Skeletal muscle tissue (tissue), 4 donors: ENCODE data around the gene PRKN. TPM values are rescaled to one million over a fixed set of nuclear protein-coding genes. Genes with fewer than 3 reads are reported as not detected.

Experiments
- H3K27ac ChIP-seq: one replicate; pipeline ENCODE4 v1.7.0; 2013; ENCODE audit warnings: mild to moderate bottlenecking, low read depth, low read length, inconsistent platforms
- H3K27me3 ChIP-seq, 3 donors: one replicate each; pipeline ENCODE4 v1.7.0; 2013; ENCODE audit warnings: low read length in 3 of 3; ENCODE audit not compliant: control insufficient read depth in 3 of 3, insufficient read depth in 3 of 3
- H3K36me3 ChIP-seq, 3 donors: one replicate each; pipeline ENCODE4 v1.7.0; 2013; ENCODE audit warnings: low read length in 3 of 3; ENCODE audit not compliant: control insufficient read depth in 3 of 3, insufficient read depth in 3 of 3
- H3K4me1 ChIP-seq, 3 donors: one replicate each; pipeline ENCODE4 v1.7.0; 2013; ENCODE audit warnings: low read length in 3 of 3, mild to moderate bottlenecking in 3 of 3; ENCODE audit not compliant: control insufficient read depth in 3 of 3, insufficient read depth in 3 of 3
- H3K4me3 ChIP-seq, 3 donors: one replicate each; pipeline ENCODE4 v1.7.0; 2013; ENCODE audit warnings: low read length in 3 of 3
- H3K9ac ChIP-seq, 3 donors: one replicate each; pipeline ENCODE4 v1.7.0; 2013; ENCODE audit warnings: low read length in 3 of 3, mild to moderate bottlenecking in 3 of 3, moderate library complexity in 2 of 3, low read depth in 1 of 3
- H3K9me3 ChIP-seq, 3 donors: one replicate each; pipeline ENCODE4 v1.7.0; 2013; ENCODE audit warnings: low read length in 3 of 3; ENCODE audit not compliant: control insufficient read depth in 3 of 3
- total RNA-seq: library from RNA; depleted of rRNA; stranded (reverse); fragments of >200 nt; gene quantifications from one replicate; pipeline ENCODE4 v1.2.3, GENCODE V29; 2014
- donor health status: Osteomylitis.

The PRKN gene
- total RNA-seq, 1 donor from 2014 or later = 16.7 TPM

GRCh38 chr6:162267126-162267525 is 460.4 kb downstream of the PRKN start:
- H3K4me3 ChIP-seq = no peak overlapping the region
- peaks cover 0 to 2% (median 0%) of the 10 kb centered on the region in 3 donors for H3K36me3 ChIP-seq
- H3K9ac ChIP-seq = no peak overlapping the region
- no peaks in the 10 kb centered on the region for H3K4me1 ChIP-seq
- H3K27me3 ChIP-seq = no peaks in the 10 kb centered on the region
- H3K9me3 ChIP-seq = no peaks in the 10 kb centered on the region
- no peak overlapping the region for H3K27ac ChIP-seq

DNA sequence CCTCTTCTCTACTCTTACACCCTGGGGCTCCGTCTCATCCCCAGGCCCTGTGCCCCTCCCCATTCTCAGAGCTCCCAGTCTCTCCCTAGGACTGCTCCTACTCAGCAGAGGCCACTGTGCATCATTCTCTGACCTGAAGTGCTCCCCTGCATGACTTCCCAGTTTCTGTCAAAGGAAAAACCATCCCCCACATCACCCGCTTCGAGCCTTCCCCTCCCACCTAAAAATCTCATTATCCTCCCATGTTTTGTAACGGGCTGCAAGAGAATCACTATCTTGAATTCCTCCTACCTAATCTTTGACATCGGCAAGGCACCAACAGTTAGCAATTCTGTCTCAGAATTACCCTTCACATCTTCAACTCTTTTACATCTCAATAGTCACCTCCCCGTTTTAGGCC is 463.0 kb downstream of the PRKN start:
- no peak overlapping the region for H3K9ac ChIP-seq
- H3K4me1 ChIP-seq = no peaks in the 10 kb centered on the region
- H3K27ac ChIP-seq = no peak overlapping the region
- no peaks in the 10 kb centered on the region for H3K9me3 ChIP-seq
- H3K27me3 ChIP-seq = no peaks in the 10 kb centered on the region
- H3K4me3 ChIP-seq = no peak overlapping the region
- peaks cover 0 to 2% (median 0%) of the 10 kb centered on the region in 3 donors for H3K36me3 ChIP-seq

DNA sequence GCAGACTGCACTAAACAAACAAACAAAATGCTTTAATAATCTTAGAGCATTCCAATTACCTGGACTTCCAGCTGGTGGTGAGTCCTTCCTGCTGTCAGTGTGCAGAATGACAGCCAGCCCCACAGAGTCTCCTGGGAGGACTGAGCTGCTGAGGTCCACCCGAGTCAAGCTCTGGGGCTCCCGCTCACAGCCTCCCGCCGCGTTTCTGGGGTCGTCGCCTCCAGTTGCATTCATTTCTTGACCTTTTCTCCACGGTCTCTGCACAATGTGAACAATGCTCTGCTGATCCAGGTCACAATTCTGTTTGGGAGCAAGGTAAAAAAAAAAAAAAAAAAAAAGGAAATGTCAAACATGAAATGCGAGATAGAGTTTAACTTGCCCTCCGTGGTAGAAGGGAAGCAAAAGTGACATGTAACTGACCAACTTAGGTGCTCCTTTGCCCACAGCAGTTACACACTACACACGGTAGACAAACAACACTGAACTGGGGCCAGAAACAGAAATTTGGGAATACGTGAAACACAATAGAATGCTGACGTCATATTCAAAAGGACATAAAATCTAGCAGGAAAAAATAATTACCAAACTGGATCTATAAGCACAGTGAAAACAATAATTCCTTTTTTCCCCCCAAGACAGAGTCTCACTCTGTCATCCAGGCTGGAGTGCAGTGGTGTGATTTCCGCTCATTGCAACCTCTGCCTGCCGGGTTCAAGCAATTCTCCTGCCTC is 464.9 kb downstream of the PRKN start:
- Histone ChIP-seq H3K27me3 (no peaks in the 10 kb centered on the region), H3K27ac (no peak overlapping the region), H3K4me1 (no peaks in the 10 kb centered on the region), H3K9ac (no peak overlapping the region), H3K4me3 (no peak overlapping the region), H3K36me3 (peaks cover 0 to 2% (median 0%) of the 10 kb centered on the region in 3 donors), H3K9me3 (no peaks in the 10 kb centered on the region)

DNA sequence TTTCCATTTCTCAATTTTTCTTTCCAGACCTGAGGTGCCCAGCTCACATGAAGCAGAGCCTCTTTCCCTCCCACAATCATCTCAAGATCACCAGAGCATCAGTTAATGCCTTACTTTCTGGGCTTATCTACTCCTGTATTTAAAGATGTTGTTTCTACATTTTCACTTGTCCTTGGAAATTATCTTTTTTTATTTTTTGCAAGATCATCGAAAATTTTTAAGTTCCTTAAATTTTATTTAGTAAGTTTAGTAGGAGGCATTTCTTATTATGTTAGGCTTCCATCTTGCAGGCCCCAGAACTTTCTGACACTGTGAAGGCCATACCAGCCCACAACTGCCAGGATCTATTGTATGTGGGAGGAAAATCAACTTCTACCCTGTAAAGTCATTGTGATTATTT is 466.0 kb downstream of the PRKN start:
- peaks cover 0 to 2% (median 0%) of the 10 kb centered on the region in 3 donors for H3K36me3 ChIP-seq
- no peak overlapping the region for H3K4me3 ChIP-seq
- H3K27ac ChIP-seq = no peak overlapping the region
- H3K9ac ChIP-seq = no peak overlapping the region
- H3K4me1 ChIP-seq = no peaks in the 10 kb centered on the region
- no peaks in the 10 kb centered on the region for H3K9me3 ChIP-seq
- H3K27me3 ChIP-seq = no peaks in the 10 kb centered on the region

DNA sequence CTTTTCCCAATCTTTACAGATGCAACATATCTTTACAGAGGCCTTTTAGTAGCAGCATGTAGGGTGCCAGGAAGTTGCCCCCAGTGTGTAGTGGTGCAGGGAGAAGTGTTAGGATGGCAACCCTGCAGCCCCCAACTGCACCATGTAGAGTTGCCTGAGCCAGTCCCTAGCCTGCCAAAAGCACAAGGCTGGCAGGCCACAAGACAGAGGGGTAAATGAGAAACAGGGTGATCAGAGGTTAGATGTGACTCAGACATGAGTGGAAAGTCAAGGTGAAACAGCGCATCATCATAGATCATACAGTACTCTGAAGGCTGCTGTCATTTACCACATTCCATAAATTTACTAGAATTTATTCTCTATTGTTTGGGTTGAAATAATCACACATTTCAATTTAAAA is 467.5 kb downstream of the PRKN start:
- H3K9ac ChIP-seq = no peak overlapping the region
- peaks cover 0 to 2% (median 0%) of the 10 kb centered on the region in 3 donors for H3K36me3 ChIP-seq
- H3K4me3 ChIP-seq = no peak overlapping the region
- H3K27ac ChIP-seq = no peak overlapping the region
- H3K4me1 ChIP-seq = no peaks in the 10 kb centered on the region
- H3K9me3 ChIP-seq = no peaks in the 10 kb centered on the region
- no peaks in the 10 kb centered on the region for H3K27me3 ChIP-seq

- Histone ChIP-seq H3K27ac (no peak overlapping the region), H3K27me3 (no peaks in the 10 kb centered on the region)
Observed at GRCh38 chr6:162258647-162259046, 468.9 kb downstream of the PRKN start.

GRCh38 chr6:162256361-162256760 is 471.2 kb downstream of the PRKN start:
- Histone ChIP-seq H3K36me3 (no peaks in the 10 kb centered on the region), H3K27me3 (no peaks in the 10 kb centered on the region), H3K4me3 (no peak overlapping the region), H3K27ac (no peak overlapping the region), H3K9ac (no peak overlapping the region), H3K9me3 (no peaks in the 10 kb centered on the region), H3K4me1 (no peaks in the 10 kb centered on the region)

More at GRCh38 chr6:162258647-162259046, 468.9 kb downstream of the PRKN start:
- H3K9ac ChIP-seq = no peak overlapping the region
- peaks cover 0 to 2% (median 0%) of the 10 kb centered on the region in 3 donors for H3K36me3 ChIP-seq
- H3K9me3 ChIP-seq = no peaks in the 10 kb centered on the region
- H3K4me1 ChIP-seq = no peaks in the 10 kb centered on the region
- no peak overlapping the region for H3K4me3 ChIP-seq

DNA sequence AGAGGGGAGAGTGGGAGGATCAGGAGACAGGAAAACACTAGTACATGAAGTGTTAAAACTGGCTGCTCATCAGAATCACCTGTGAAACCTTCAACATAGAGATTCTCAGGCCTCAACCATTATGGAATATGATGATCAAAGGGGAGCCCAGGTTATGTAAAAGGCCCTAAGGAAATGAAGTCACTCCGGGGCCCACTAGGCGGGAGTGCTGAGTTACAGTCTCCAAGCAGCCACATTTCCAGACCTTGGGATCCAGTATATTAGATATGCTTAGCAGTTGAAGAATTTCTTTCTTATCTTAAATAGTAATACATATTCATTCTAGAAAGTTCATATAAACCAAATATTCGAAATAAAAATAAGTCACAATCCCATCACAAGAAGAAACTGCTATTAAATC is 476.3 kb downstream of the PRKN start:
- H3K36me3 ChIP-seq = no peaks in the 10 kb centered on the region
- H3K9ac ChIP-seq = no peak overlapping the region
- H3K27ac ChIP-seq = no peak overlapping the region
- no peaks in the 10 kb centered on the region for H3K27me3 ChIP-seq
- no peaks in the 10 kb centered on the region for H3K4me1 ChIP-seq
- H3K4me3 ChIP-seq = no peak overlapping the region
- no peaks in the 10 kb centered on the region for H3K9me3 ChIP-seq

DNA sequence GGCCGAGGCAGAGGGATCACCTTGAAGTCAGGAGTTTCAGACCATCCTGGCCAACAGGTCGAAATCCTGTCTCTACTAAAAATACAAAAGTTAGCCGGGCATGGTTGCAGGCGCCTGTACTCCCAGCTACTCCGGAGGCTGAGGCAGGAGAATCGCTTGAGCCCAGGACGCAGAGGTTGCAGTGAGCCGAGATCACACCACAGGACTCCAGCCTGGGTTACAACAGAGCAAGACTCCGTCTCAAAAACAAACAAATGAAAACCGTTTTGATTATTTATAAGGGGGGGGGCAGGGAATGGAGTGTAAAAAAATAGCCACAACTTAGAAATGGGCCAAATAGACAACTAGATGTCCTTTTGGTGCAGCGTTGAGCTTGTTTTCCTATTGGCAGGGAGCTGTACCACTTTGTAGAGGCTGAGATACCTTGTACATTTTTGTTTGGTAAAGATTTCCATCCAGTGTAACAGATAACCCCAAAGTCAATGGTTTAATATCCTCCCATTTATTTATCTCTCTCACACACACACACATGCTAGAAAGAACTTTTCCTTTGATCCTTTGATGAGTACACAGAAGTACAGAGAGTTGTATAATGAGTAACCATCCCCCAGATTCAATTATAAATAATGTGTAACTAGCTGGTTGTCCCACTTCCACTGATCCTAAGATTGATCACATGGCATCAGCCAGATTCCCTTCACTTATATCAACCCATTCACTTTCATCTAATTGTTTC is 477.5 kb downstream of the PRKN start:
- Histone ChIP-seq H3K27me3 (no peaks in the 10 kb centered on the region), H3K27ac (no peak overlapping the region), H3K9ac (no peak overlapping the region), H3K9me3 (no peaks in the 10 kb centered on the region), H3K4me3 (no peak overlapping the region), H3K4me1 (no peaks in the 10 kb centered on the region), H3K36me3 (no peaks in the 10 kb centered on the region)

- Histone ChIP-seq H3K9ac (no peak overlapping the region), H3K4me1 (no peaks in the 10 kb centered on the region), H3K27ac (no peak overlapping the region), H3K4me3 (no peak overlapping the region), H3K27me3 (no peaks in the 10 kb centered on the region), H3K9me3 (no peaks in the 10 kb centered on the region), H3K36me3 (no peaks in the 10 kb centered on the region)
Observed at GRCh38 chr6:162245830-162246420, 481.6 kb downstream of the PRKN start.
